PFSK-1 (cell line): Measurements from ENCODE around the gene IL20RB.

Source experiments
- POLR2AphosphoS5 ChIP-seq: IDR thresholded peaks from 2 replicates; pipeline ENCODE4 v1.6.1; 2012; ENCODE audit warnings: low read depth, mild to moderate bottlenecking, control low read depth, low read length, moderate library complexity
- SIN3A ChIP-seq: IDR thresholded peaks from 2 replicates; pipeline ENCODE4 v1.6.1; 2012; ENCODE audit warnings: mild to moderate bottlenecking, low read length, moderate library complexity, borderline replicate concordance; ENCODE audit not compliant: insufficient read depth
- TAF1 ChIP-seq: IDR thresholded peaks from 2 replicates; pipeline ENCODE4 v1.6.1; 2012; ENCODE audit warnings: low read length, control low read depth, borderline replicate concordance; ENCODE audit not compliant: insufficient read depth
- TF ChIP-seq, protein P1 (sequence below), 2 experiments: IDR thresholded peaks; 2 replicates each; pipeline versions ENCODE4 v1.6.1 to v1.8.0; 2011 to 2012; ENCODE audit warnings: low read depth in 2 of 2, low read length in 2 of 2, control low read depth in 1 of 2, inconsistent platforms in 1 of 2, mild to moderate bottlenecking in 1 of 2, moderate library complexity in 1 of 2; ENCODE audit not compliant: insufficient read depth in 1 of 2

DNA sequence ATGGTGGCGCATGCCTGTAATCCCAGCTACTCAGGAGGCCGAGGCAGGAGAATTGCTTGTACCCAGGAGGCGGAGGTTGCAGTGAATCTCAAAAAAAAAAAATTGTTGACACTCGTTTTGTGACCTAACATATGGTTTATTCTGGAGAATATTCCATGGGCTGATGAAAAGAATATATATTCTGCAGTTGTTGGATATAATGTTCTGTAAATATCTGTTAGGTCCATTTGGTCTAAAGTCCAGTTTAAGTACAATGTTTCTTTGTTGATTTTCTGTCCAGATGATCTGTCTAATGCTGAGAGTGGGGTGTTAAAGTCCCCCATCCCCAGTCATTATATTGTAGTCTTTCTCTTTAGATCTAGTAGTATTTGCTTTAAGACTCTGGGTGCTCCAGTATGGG, 15.6 kb downstream of the IL20RB start:
- TF ChIP-seq TAF1 (no peak), POLR2AphosphoS5 (no peak), SIN3A (no peak)
- TF ChIP-seq, protein P1, sequence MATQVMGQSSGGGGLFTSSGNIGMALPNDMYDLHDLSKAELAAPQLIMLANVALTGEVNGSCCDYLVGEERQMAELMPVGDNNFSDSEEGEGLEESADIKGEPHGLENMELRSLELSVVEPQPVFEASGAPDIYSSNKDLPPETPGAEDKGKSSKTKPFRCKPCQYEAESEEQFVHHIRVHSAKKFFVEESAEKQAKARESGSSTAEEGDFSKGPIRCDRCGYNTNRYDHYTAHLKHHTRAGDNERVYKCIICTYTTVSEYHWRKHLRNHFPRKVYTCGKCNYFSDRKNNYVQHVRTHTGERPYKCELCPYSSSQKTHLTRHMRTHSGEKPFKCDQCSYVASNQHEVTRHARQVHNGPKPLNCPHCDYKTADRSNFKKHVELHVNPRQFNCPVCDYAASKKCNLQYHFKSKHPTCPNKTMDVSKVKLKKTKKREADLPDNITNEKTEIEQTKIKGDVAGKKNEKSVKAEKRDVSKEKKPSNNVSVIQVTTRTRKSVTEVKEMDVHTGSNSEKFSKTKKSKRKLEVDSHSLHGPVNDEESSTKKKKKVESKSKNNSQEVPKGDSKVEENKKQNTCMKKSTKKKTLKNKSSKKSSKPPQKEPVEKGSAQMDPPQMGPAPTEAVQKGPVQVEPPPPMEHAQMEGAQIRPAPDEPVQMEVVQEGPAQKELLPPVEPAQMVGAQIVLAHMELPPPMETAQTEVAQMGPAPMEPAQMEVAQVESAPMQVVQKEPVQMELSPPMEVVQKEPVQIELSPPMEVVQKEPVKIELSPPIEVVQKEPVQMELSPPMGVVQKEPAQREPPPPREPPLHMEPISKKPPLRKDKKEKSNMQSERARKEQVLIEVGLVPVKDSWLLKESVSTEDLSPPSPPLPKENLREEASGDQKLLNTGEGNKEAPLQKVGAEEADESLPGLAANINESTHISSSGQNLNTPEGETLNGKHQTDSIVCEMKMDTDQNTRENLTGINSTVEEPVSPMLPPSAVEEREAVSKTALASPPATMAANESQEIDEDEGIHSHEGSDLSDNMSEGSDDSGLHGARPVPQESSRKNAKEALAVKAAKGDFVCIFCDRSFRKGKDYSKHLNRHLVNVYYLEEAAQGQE (IDR thresholded peaks at IDR 0.05; ENCODE audit: insufficient read depth in 1 of 2, low read depth in 2 of 2, low read length in 2 of 2): no peak
